Fibroblast of lung (primary cell): Measurements from ENCODE around the gene CCDC70. TPM values are rescaled to one million over a fixed set of nuclear protein-coding genes. Genes with fewer than 3 reads are reported as not detected.

ENCODE experiments used
- DNase-seq, 2 donors: peaks; one replicate each; pipeline versions ENCODE4 v3.0.0 to v3.0.0-alpha.2; 2010; ENCODE audit warnings: low read depth in 2 of 2
- H2AFZ ChIP-seq: 2 replicates; pipeline ENCODE4 v1.5.1; 2012; ENCODE audit warnings: low read length, control low read depth, inconsistent platforms
- H3K27ac ChIP-seq: 2 replicates; pipeline ENCODE4 v1.5.1; 2011; ENCODE audit warnings: low read length, control low read depth; ENCODE audit not compliant: insufficient read depth
- H3K27me3 ChIP-seq: 2 replicates; pipeline ENCODE4 v1.5.1; 2011; ENCODE audit warnings: mild to moderate bottlenecking, low read length; ENCODE audit not compliant: control insufficient read depth, insufficient read depth
- H3K36me3 ChIP-seq: 2 replicates; pipeline ENCODE4 v1.5.1; 2011; ENCODE audit warnings: low read length; ENCODE audit not compliant: control insufficient read depth, insufficient read depth
- H3K4me1 ChIP-seq: 2 replicates; pipeline ENCODE4 v1.5.1; 2011; ENCODE audit warnings: low read length; ENCODE audit not compliant: control insufficient read depth, insufficient read depth; ENCODE audit errors: extremely low read depth
- H3K4me2 ChIP-seq: 2 replicates; pipeline ENCODE4 v1.5.1; 2011; ENCODE audit warnings: low read length, control low read depth; ENCODE audit not compliant: insufficient read depth; ENCODE audit errors: extremely low read depth
- H3K4me3 ChIP-seq, 4 experiments: fragments of 200-600 bp in 1 of 4; sonication (generic) in 1 of 4; replicated peaks in 1 of 4; 2 replicates each; pipeline ENCODE4 v1.5.1; 2011 to 2016; ENCODE audit warnings: low read length in 4 of 4, low read depth in 3 of 4, mild to moderate bottlenecking in 3 of 4, control low read depth in 2 of 4, inconsistent platforms in 1 of 4, mixed read lengths in 1 of 4; ENCODE audit not compliant: insufficient read depth in 1 of 4; ENCODE audit errors: control extremely low read depth in 1 of 4
- H3K79me2 ChIP-seq: 2 replicates; pipeline ENCODE4 v1.5.1; 2012; ENCODE audit warnings: mild to moderate bottlenecking, low read length, inconsistent platforms; ENCODE audit not compliant: control insufficient read depth, insufficient read depth
- H3K9ac ChIP-seq: 2 replicates; pipeline ENCODE4 v1.5.1; 2011; ENCODE audit warnings: mild to moderate bottlenecking, low read length, control low read depth; ENCODE audit not compliant: insufficient read depth
- H3K9me3 ChIP-seq: 2 replicates; pipeline ENCODE4 v1.5.1; 2012; ENCODE audit warnings: low read depth, low read length; ENCODE audit not compliant: control insufficient read depth, insufficient read depth
- H4K20me1 ChIP-seq: 2 replicates; pipeline ENCODE4 v1.5.1; 2011; ENCODE audit warnings: low read length; ENCODE audit not compliant: control insufficient read depth, insufficient read depth; ENCODE audit errors: extremely low read depth
- CTCF ChIP-seq, 2 donors: IDR thresholded peaks in 1 of 2; conservative IDR thresholded peaks in 1 of 2; 1 replicate in 1 of 2; 2 replicates in 1 of 2; pipeline ENCODE4 v1.5.1; 2011 to 2012; ENCODE audit warnings: low read length in 2 of 2, control low read depth in 1 of 2, inconsistent platforms in 1 of 2, low read depth in 1 of 2, mild to moderate bottlenecking in 1 of 2
- EZH2 ChIP-seq: IDR thresholded peaks from 2 replicates; pipeline ENCODE4 v1.5.1; 2012; ENCODE audit warnings: low read length, control low read depth, mild to moderate bottlenecking; ENCODE audit errors: missing control alignments
- polyA plus RNA-seq, 2 donors: library from polyadenylated mRNA; depleted of rRNA in 1 of 2; stranded (reverse) in 1 of 2; unstranded in 1 of 2; fragments of >200 nt; gene quantifications; 2 replicates each; pipeline ENCODE4 v1.2.1, GENCODE V29; 2011 to 2012; ENCODE audit warnings: missing spikeins in 1 of 2
- total RNA-seq: library from RNA; depleted of rRNA; stranded (reverse); fragments of >200 nt; gene quantifications from 2 replicates; pipeline ENCODE4 v1.2.1, GENCODE V29; 2014

CCDC70 gene
- total and polyA plus RNA-seq, 2 donors (not counting 1 experiment from before 2014, with no cell fraction given) = not detected

GRCh38 chr13:51815848-51816247, 45.9 kb upstream of the CCDC70 start:
- no peak overlapping the region for H3K9ac ChIP-seq
- no peak overlapping the region for H3K4me3 ChIP-seq
- H3K27ac ChIP-seq = no peak overlapping the region
- H3K4me1 ChIP-seq = no peaks in the 10 kb centered on the region
- TF ChIP-seq EZH2 (no peak), CTCF (conservative IDR thresholded peaks at IDR 0.05 in 1 of 2, IDR thresholded peaks at IDR 0.05 in 1 of 2; ENCODE audit: low read depth in 1 of 2, low read length in 2 of 2) (no peak)
- H3K4me2 ChIP-seq = no peak overlapping the region
- peaks cover 32% of the 10 kb centered on the region for H3K27me3 ChIP-seq
- H3K36me3 ChIP-seq = no peaks in the 10 kb centered on the region
- no peaks in the 10 kb centered on the region for H3K79me2 ChIP-seq
- no peaks in the 10 kb centered on the region for H3K9me3 ChIP-seq
- DNase-seq = no peak
- H2AFZ ChIP-seq = no peak overlapping the region
- no peaks in the 10 kb centered on the region for H4K20me1 ChIP-seq

GRCh38 chr13:51816604-51817249, 45.0 kb upstream of the CCDC70 start:
- Histone ChIP-seq H3K4me3 (no peak overlapping the region), H2AFZ (no peak overlapping the region), H3K27ac (no peak overlapping the region), H3K9me3 (no peaks in the 10 kb centered on the region), H3K4me1 (no peaks in the 10 kb centered on the region), H3K36me3 (no peaks in the 10 kb centered on the region), H3K27me3 (peaks cover 37% of the 10 kb centered on the region), H3K79me2 (no peaks in the 10 kb centered on the region), H3K4me2 (no peak overlapping the region), H3K9ac (no peak overlapping the region), H4K20me1 (no peaks in the 10 kb centered on the region)
- DNase-seq = no peak
- no peak for TF ChIP-seq EZH2
- TF ChIP-seq CTCF (conservative IDR thresholded peaks at IDR 0.05 in 1 of 2, IDR thresholded peaks at IDR 0.05 in 1 of 2; ENCODE audit: low read depth in 1 of 2, low read length in 2 of 2) = no peak

- Histone ChIP-seq H3K36me3 (no peaks in the 10 kb centered on the region), H3K27ac (no peak overlapping the region), H3K4me3 (no peak overlapping the region), H2AFZ (no peak overlapping the region), H3K4me1 (no peaks in the 10 kb centered on the region), H3K79me2 (no peaks in the 10 kb centered on the region), H3K27me3 (peaks cover 34% of the 10 kb centered on the region), H3K4me2 (no peak overlapping the region), H4K20me1 (no peaks in the 10 kb centered on the region), H3K9ac (no peak overlapping the region), H3K9me3 (no peaks in the 10 kb centered on the region)
- no peak for DNase-seq
- TF ChIP-seq CTCF (conservative IDR thresholded peaks at IDR 0.05 in 1 of 2, IDR thresholded peaks at IDR 0.05 in 1 of 2; ENCODE audit: low read depth in 1 of 2, low read length in 2 of 2) = no peak
- no peak for TF ChIP-seq EZH2
Observed at GRCh38 chr13:51817717-51818116, 44.1 kb upstream of the CCDC70 start.
